ENCODE data around the gene TRMT61B. TPM values are rescaled to one million over a fixed set of nuclear protein-coding genes. Genes with fewer than 3 reads are reported as not detected.

TRMT61B gene
- total and polyA plus RNA-seq, 9 of the 15 experiments (the other 6 are each of a cell fraction or from before 2014, with no cell fraction given) = 13.2 to 28.3 (median 19.5) TPM

- no peak for TF ChIP-seq HBP1 (CRISPR knock-in tag; IDR thresholded peaks at IDR 0.05)
- TF ChIP-seq SRSF7 (optimal IDR thresholded peaks at IDR 0.05; ENCODE audit: low read depth, low read length) = no peak
- TF ChIP-seq ZNF57 (CRISPR knock-in tag; IDR thresholded peaks at IDR 0.05) = no peak
- peak; percentile 93 for TF ChIP-seq MXI1 (IDR thresholded peaks at IDR 0.05; ENCODE audit: low read depth, low read length)
- no peak for TF ChIP-seq SMARCA5 (IDR thresholded peaks at IDR 0.05)
- no peak for TF ChIP-seq SLC30A9 (CRISPR knock-in tag; IDR thresholded peaks at IDR 0.05)
- no peak for TF ChIP-seq PHF21A (IDR thresholded peaks at IDR 0.05; ENCODE audit: borderline replicate concordance, low read depth)
- TF ChIP-seq NFIX (CRISPR knock-in tag; IDR thresholded peaks at IDR 0.05; ENCODE audit: low read depth) = no peak
- no peak for TF ChIP-seq ATF3 (IDR thresholded peaks at IDR 0.05)
- 0 out of 2 replicates have a peak, but pooled peaks have one; percentile 49 for TF ChIP-seq ATF3 (CRISPR knock-in tag; conservative IDR thresholded peaks at IDR 0.05)
- TF ChIP-seq ZNF407 (IDR thresholded peaks at IDR 0.05; ENCODE audit: low read depth) = peak; percentile 99
- no peak for TF ChIP-seq ZNF280B (CRISPR knock-in tag; IDR thresholded peaks at IDR 0.05)
- TF ChIP-seq CBFB (CRISPR knock-in tag; IDR thresholded peaks at IDR 0.05) = no peak
- TF ChIP-seq ZNF133 (CRISPR knock-in tag; IDR thresholded peaks at IDR 0.05) = no peak
- TF ChIP-seq ZEB2 (IDR thresholded peaks at IDR 0.05) = no peak
- TF ChIP-seq ZNF232 (CRISPR knock-in tag; IDR thresholded peaks at IDR 0.05) = no peak; the same call in 1 of the 2 replicates
- TF ChIP-seq DMBX1 (CRISPR knock-in tag; IDR thresholded peaks at IDR 0.05; ENCODE audit: borderline replicate concordance) = no peak
Measured at GRCh38 chr2:28894470-28895188, 24.5 kb upstream of the TRMT61B start, which contains the start of gene WDR43 (continued).
